CD4-positive, alpha-beta T cell treated with Interleukin-15 for 4 hours (primary cell): ENCODE data around the gene CA4.
A peak's percentile ranks its signal among the peaks of the same experiment; 100 is the strongest.
"Not testable (repeated sequence)": the region's sequence is repeated elsewhere in the genome, so short reads cannot be mapped to it uniquely, and the experiment has no call there.

Source experiments
- DNase-seq: peaks from one replicate; pipeline ENCODE4 v3.0.0-alpha.2; 2020; ENCODE audit warnings: low spot score

Gene CA4

GRCh38 chr17:60149691-60150582 is at the start of gene CA4:
TSS of gene CA4 (plus strand) at chr17:60149973. CDS start at chr17:60150035, 62 bp downstream.
- DNase-seq = no peak

- not testable (repeated sequence) for DNase-seq
These were observed 49.2 kb upstream of the CA4 start for GRCh38 chr17:60100577-60100976.

GRCh38 chr17:60102015-60102631 is 47.6 kb upstream of the CA4 start:
- DNase-seq = not testable (repeated sequence)

- peak; percentile 8 for DNase-seq
These were observed 47.1 kb upstream of the CA4 start for GRCh38 chr17:60102632-60103096.

GRCh38 chr17:60103957-60104356 is 45.8 kb upstream of the CA4 start:
- DNase-seq = no peak

GRCh38 chr17:60106340-60107059 is 43.3 kb upstream of the CA4 start:
- no peak for DNase-seq

- no peak for DNase-seq
These were observed 42.1 kb upstream of the CA4 start for GRCh38 chr17:60107526-60108257.

- not testable (repeated sequence) for DNase-seq
These were observed 41.5 kb upstream of the CA4 start for GRCh38 chr17:60108309-60108708.

GRCh38 chr17:60108712-60109111 is 41.1 kb upstream of the CA4 start:
- DNase-seq = no peak

GRCh38 chr17:60109161-60109560 is 40.6 kb upstream of the CA4 start:
- no peak for DNase-seq

GRCh38 chr17:60110586-60110985 is 39.2 kb upstream of the CA4 start:
- DNase-seq = no peak

GRCh38 chr17:60111661-60112060 is 38.1 kb upstream of the CA4 start:
- not testable (repeated sequence) for DNase-seq

- not testable (repeated sequence) for DNase-seq
These were observed 34.4 kb upstream of the CA4 start for GRCh38 chr17:60115364-60115763.

- DNase-seq = not testable (repeated sequence)
These were observed 33.6 kb upstream of the CA4 start for GRCh38 chr17:60116196-60116595.

GRCh38 chr17:60119162-60119561 is 30.6 kb upstream of the CA4 start:
- DNase-seq = not testable (repeated sequence)

- not testable (repeated sequence) for DNase-seq
These were observed 29.7 kb upstream of the CA4 start for GRCh38 chr17:60119807-60120748.

GRCh38 chr17:60127068-60128064 is 22.4 kb upstream of the CA4 start:
- no peak for DNase-seq

GRCh38 chr17:60128171-60128859 is 21.5 kb upstream of the CA4 start:
- DNase-seq = no peak

GRCh38 chr17:60129164-60129563 is 20.6 kb upstream of the CA4 start:
- DNase-seq = no peak
